SK-MEL-5 (cell line): ENCODE results near the gene LEO1. TPM values are rescaled to one million over a fixed set of nuclear protein-coding genes. Genes with fewer than 3 reads are reported as not detected.

Experiments
- DNase-seq: peaks from one replicate; pipeline ENCODE4 v3.0.0-alpha.2; 2016; ENCODE audit warnings: low read depth, low spot score
- in situ Hi-C: cut with HindIII; loops from 2 replicates; pipeline ENCODE4 v1.10.0; 2016; ENCODE audit warnings: low sequenced_read_pairs, high pct_unique_total_duplicates, low pct_unique_long_range_greater_than_20kb
- polyA plus RNA-seq, 2 experiments: library from polyadenylated mRNA; depleted of rRNA; stranded (reverse); fragments of >200 nt; gene quantifications; 2 replicates each; pipeline ENCODE4 v1.2.3, GENCODE V29; 2015
- total RNA-seq: library from RNA; depleted of rRNA; stranded (reverse); fragments of >200 nt; shearing (Covaris generic); gene quantifications from 2 replicates; pipeline ENCODE4 v1.2.3, GENCODE V29; 2014; rRNA removed

Gene LEO1
- 29.0 and 29.6 TPM in 2 replicates for total RNA-seq
- 23.3 and 24.8 TPM in 2 replicates for polyA plus RNA-seq (2015; cell fraction: cytosol; rRNA removed)
- 11.3 and 17.7 TPM in 2 replicates for polyA plus RNA-seq (2015; cell fraction: nucleus; rRNA removed)

DNA sequence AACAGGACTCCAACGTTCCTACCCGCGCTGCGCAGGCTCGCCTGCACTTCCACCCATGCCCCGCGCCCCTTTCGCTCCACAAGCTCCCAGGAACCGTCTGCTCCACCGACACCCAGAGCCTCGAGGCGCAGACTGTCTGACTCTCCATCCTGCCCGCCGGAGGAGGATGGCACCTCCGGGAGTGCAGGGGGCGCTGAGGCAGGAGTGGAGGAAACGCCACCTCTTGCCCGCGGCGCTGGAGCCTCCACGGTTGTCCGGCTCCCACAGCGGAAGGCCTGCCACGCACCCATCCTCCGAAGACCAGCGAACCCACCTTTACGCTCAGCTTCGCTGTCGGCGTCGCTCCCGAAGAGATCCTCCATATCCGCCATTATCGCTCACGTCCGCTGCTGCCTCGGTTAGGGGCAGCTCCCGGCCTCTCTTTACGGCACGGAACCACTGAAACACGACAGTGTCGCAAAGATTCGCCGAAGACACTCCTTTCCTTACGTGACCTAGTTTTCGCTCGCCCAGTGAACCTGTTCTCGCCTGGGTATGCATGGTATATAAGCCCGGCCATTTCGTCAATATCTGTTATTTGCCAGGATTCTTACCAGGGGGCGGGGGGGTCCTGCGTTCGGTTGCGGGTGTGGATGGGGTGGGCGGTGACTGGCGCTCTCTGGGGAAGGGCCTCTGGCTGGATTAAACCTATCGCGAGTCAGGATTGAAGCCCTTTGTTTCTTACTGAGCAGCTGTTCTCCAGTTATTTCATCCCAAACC is at the start of gene LEO1:
Gene LEO1 (minus strand): TSS at position 404 of the 759 bp plus-strand sequence. CDS start 33 bp downstream, at position 371.
- in situ Hi-C loops, result no loop called here
- DNase-seq, result peak; percentile 95

DNA sequence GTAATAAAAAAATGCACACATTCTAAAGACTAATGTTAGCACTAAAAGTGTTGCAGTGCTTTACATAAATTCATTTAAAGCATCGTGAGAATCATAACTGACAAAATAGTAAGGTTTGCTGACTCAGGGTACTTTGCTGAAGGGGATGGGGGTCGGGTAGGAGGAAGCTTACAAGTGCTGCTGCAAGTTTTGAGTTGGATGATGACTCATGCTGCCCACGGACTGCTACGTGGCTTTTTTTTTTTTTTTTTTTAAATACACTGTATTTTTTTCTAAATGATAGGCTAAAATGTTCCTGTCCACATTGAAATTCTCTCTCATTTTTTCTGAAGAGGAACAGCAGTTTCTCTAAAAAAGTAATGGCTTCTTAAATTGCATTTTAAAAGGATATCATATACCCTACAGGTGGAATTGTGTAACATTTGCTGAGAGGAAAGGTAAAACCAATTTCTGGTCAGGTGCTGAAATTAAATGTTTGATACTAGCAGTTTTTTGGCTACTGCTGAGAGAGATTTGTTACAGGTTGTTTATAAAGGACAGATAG is 49.6 kb upstream of the LEO1 start:
- in situ Hi-C loops, result no loop called here
- peak; percentile 76 for DNase-seq

DNA sequence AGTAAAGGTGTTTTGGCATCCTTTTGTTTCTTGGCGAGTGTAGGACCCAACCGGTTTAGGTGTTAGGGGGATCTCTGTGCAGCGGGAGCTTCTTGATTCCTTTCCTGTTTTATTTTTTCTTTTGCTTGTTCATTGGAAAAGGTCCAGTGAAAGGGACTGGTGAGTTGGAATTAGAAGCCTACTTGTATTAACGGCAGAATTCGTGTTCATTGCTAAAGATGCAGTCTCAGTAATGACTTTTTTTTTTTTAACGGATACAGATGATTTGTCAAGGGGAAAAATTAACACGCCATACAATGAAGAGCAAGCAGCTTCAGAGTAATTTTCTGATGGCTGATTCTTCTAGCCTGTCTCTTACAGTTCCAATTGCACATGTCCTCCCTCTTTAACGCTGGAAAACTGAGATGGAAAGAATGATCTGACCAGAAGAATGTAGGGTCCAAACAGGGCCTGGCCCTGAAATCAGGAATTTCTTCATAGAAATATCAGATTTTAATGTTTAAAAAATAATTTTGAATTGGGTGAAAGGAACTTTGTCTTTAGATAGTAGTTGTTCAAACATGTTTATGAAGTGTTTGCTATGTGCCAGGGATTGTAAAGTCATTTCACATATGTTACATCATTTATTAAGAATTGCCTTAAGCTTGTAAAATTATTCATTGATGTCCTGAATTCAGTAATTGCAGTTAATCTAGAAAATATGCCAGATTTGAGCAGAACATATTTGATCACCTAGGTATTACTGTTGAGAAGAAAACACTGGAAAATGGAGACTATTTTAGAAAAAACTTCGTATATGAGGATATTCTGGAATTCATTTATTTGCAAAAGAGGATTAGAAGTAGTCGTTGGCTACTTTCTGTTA is 48.9 kb upstream of the LEO1 start:
- in situ Hi-C loops, result no loop called here
- DNase-seq, result no peak

DNA sequence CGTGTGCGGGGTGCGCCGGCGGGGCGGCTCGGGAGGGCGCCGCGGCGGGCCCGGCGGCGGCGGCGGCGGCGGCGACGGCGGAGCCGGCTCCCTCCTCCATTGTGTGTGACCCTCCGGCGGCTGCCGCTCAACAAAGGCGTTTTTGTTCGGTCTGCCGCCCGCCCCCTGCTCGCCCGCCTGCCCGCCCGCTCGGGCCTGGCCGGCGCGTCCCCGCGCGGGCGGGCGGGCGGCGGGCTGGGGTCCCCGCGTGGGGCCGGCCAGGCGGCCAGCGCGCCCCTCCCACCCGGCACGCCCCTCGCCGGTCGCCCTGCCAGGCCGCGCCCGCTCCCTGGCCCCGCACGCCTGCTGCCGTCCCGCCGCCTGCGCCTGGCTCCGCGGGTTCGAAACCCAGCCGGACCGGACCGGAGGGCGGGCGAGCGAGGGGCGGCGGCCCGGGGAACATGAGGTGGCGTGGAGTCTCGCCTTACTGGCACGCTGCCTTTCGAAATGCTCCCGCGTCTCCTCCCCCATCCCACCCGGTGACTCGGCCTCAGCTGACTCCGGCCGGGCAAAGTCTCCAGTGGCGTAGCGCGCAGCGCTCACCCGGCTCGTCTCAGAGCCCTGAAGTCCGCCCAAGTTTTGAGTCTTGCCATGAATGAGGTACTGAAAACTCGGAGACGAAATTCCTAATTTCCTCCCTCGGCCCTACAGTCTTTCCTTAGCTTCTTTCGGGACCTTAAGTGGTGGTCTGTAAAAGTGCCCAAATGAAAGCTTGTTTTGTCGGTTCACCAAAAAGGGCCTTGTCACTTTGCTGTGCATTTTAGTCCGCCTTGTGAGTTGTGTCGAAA is 48.0 kb upstream of the LEO1 start:
- DNase-seq, result peak; percentile 87
- in situ Hi-C loops, result no loop called here

DNA sequence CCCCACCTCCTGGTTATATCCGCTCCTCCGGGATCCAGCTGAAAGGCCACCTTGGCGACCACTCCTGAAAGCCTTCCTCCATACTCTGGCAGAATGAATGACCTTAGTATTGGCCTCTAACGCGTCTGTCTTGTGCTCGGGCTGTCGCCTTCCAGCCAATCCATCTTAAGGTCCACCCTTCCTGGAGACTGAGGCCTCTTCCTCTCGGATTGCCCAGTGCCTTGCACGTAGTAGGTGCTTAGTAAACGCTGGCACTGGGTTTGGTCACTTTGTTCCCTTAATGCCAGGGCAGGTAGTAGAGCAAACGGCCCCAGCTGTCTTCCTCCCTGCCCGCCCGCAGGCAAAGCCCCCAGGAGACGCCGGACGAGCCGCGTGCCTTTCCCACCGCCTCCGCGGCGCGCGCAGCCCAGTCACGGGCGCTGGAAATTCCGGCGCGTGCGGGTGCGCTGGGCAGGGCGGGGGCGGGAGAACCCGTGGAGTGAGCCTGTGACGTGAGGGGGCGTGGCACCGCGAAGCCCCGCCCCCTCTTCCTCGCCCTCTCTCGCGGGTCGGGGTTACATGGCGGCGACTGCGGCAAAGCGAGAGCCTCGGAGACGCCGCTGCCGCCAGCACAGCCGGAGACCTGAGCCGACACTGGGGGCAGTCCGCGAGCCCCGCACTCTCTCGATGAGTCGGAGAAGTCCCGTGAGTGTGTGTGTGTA is 47.3 kb upstream of the LEO1 start, which contains the start of gene MAPK6:
Gene MAPK6 (plus strand): TSS at position 527 of the 701 bp plus-strand sequence. CDS start 27,242 bp downstream, outside the sequence.
- in situ Hi-C loops, result no loop called here
- peak; percentile 88 for DNase-seq

DNA sequence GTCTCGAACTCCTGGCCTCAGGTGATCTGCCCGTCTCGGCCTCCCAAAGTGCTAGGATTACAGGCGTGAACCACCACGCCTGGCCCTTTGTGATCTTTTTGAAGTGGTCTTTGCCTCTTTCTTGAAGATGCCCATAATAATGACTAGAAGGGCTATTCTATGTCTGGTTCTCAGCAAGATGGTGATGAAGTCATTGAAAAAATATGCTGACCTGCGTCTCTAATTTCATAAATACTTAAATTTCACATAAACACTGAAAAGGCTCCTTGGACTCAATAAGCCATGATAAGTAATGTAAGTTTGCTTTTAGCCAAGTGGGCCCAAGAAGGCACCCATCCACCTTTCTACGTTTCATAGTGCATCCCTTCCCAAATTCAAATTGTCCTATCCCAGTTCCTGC is 46.7 kb upstream of the LEO1 start:
- in situ Hi-C loops, result no loop called here
- no peak for DNase-seq

DNA sequence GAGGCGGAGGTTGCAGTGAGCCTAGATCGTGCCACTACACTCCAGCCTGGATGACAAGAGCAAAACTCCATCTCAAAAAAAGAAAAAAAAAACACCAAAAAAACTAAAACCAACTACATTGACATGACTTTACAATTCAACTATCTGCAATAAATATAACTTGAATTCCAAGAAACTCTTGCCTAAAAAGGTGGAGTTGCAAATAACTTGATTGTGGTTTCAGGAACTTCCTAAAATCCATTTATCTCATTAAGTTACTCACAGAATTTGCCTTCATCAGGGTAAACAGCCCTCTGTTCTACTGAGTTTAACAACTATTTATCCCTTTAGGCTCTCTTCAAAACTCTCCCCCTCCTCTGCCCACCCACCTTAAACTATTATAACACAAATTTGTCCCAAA is 44.7 kb upstream of the LEO1 start:
- no peak for DNase-seq
- in situ Hi-C loops, result no loop called here

DNA sequence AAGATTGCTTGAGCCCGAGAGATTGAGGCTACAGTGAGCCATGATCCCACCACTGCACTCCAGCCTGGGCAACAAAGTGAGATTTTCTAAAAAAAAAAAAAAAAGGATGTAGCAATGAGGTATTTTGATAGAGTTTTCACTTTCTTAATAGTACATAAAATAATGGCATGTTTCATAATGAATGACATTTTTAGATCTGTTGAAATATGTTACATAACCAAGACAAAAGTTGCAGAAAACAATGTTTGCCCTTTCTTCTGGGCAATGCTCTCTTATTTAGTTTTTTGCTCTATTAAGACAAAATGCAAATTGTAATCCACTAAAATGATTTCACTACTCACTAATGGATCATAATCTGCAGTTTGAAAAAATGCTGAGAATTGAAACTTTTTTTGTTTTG is 43.0 kb upstream of the LEO1 start:
- no peak for DNase-seq
- in situ Hi-C loops, result no loop called here

DNA sequence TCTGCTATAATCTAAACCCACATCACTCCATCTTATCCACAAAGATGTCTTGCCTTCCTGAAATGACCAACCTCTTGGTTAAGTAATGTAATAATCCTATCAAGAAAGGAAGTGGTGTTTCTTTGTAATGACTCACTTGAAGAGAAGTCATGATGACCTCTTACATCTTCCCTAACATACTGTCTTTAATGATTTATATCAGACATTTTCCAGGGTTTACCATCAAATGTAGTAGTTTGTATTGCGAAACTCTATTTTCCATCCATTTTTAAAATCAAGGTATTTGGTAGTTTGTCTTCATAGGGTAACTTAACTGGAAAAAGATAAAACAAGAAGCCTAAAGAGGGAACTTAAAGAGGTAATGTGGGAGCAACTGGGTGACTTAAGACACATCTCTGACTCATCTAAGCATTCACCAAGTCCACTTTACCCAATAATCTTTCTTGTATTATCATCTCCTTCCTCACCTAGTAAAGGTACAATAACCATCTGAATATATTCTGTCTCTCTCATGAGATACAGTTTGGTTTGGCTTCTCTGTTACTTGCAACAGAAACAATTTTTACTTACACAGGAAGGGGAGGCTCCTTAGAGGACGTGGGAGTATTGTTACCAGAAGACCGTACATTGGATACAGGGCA is 41.7 kb upstream of the LEO1 start:
- no peak for DNase-seq
- in situ Hi-C loops, result no loop called here

DNA sequence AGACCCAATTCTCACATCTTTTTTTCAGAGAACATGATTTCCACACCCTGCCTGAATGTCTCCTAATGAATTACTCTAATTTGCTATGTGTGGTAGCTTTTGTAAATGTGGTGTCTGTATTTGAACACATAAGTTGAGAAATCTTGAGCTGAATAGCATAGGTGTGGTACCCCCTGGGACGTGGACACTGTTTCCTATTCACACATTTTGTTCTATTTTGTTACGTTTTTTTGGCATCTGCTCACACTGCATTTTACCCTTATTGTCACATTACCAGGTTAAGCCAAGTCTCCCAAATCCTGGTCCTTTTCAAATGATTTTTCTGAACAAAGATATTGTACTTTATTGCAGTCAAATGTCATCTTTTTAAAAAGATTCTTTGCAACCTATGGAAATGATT is 40.6 kb upstream of the LEO1 start:
- no peak for DNase-seq
- in situ Hi-C loops, result no loop called here

DNA sequence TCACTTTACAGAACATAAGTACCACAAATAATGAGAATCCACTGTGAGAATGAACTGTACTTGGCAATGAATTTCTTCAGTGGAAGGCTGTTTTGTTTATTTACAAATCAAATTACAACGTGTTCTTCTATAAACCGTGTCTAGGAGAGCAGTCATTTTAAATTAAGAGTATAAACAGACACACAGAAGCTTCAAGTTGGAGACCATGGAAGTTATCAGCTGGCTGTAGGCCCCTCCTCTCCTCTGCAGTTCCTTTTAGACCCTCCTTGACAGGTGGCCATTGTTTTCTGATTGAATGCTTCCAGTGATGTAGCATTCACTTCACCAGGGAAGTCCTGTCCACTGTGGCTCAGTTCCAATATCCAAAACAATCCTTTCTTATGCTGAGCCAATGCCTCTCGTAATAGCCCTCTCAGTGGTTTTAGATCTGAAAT is 40.1 kb upstream of the LEO1 start:
- in situ Hi-C loops, result no loop called here
- DNase-seq, result peak; percentile 86

DNA sequence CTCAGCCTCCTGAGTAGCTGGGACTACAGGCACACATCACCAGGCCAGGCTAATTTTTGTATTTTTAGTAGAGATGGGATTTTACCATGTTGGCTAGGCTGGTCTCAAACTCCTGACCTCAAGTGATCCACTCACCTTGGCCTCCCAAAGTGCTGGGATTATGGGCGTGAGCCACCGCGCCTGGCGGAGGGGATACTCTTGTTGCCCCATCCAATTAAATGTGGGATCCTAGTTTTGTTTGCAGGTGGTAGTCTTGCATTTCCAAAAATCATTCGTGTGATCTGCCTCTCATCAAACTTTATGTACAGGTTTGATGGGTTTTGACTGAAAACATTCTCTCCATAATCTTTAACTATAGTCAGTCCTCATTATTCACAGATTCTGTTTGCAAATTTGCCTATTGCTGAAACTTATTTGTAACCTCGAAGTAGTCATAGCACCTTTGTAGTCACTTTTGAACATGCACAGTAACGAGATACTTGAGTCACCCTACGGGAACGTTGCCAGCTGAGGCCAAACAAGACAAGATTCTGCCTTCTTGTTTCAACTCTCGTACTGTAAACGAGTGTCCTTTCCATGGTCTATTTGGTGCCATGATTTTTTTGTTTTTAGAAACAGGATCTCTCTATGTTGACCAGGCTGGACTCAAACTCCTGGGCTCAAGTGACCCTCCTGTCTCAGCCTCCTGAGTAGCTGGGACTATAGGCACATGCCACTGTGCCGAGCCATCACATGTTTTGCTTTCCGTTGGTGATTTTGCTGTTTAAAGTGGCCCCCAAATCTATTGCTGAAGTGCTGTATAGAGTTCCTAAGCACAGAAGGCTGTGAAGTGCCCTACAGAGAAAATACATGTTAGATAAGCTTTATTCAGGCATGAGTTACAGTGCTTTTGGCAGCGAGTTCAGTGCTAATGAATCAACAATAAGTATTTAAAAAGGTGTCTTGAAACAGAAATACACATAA is 39.3 kb upstream of the LEO1 start:
- DNase-seq, result peak; percentile 71
- in situ Hi-C loops, result no loop called here

DNA sequence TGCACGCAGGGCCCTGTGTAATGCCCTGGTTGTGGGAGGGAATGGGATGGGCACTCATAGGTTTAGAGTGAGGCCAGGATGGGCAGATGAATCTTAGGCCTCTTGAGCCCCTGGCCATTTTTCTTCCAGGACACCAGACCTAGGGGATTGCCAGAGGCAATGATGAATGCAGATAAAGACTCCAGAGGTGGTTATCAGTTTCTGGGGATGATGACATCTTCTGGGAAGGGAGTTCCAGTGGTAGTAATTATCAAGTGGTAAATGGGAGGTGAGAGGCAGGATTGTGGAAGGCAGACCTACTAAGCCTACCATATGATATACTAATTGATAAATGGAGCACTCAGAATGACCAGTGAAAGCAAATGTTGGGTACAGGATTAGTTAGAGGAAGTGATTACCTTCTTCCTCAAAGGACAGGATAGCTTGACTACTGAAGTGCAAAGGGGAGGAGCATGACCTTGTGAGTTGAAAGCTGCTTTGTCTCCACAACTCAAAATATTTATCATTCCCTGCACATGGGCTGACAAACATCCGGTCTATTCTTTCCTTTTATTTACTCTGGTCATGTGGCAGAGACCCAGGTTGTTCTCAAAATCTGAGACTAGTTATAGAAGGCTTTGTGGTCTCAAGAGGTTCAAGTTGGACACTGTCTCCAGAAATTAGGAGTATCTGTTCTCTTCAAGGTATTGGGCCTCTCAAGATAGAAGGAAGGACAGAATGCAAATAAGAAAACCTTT is 37.3 kb upstream of the LEO1 start:
- in situ Hi-C loops, result no loop called here
- DNase-seq, result peak; percentile 72

DNA sequence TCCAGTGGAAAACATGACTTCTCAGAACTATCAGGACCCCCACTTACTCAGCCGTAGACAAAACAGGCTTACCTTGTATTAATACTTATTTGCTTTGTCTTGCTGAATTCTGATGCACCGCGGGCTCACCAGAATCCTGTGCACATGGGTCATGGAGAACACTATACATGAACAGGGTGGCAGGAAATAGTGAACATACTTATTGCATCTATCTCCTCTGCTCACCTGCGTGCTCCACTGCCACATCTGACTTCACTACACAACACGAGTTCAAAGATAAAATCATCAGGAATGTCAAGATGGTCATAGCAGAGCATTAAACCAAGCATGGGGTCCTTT is 36.8 kb upstream of the LEO1 start:
- in situ Hi-C loops, result no loop called here
- no peak for DNase-seq
